ENCODE data around the gene HOXB6.

Gene HOXB6

GRCh38 chr17:48565925-48566710, 38.7 kb downstream of the HOXB6 start:
- DNase-seq (ENCODE audit: low read depth, low spot score): no peak

- DNase-seq (ENCODE audit: low read depth, low spot score): no peak
Measured at GRCh38 chr17:48565022-48565554, 39.7 kb downstream of the HOXB6 start.

- DNase-seq (ENCODE audit: low read depth, low spot score): no peak
Measured at GRCh38 chr17:48564188-48565021, 40.4 kb downstream of the HOXB6 start.

GRCh38 chr17:48563867-48564187, 41.0 kb downstream of the HOXB6 start:
- no peak for DNase-seq (ENCODE audit: low read depth, low spot score)

GRCh38 chr17:48563385-48563838, 41.4 kb downstream of the HOXB6 start:
- no peak for DNase-seq (ENCODE audit: low read depth, low spot score)

- DNase-seq (ENCODE audit: low read depth, low spot score): no peak
Measured at GRCh38 chr17:48562934-48563333, 41.9 kb downstream of the HOXB6 start.

- no peak for DNase-seq (ENCODE audit: low read depth, low spot score)
Measured at GRCh38 chr17:48561884-48562810, 42.6 kb downstream of the HOXB6 start.

- no peak for DNase-seq (ENCODE audit: low read depth, low spot score)
Measured at GRCh38 chr17:48559840-48560817, 44.7 kb downstream of the HOXB6 start.

GRCh38 chr17:48559122-48559839, 45.5 kb downstream of the HOXB6 start:
- no peak for DNase-seq (ENCODE audit: low read depth, low spot score)

GRCh38 chr17:48558831-48559121, 46.0 kb downstream of the HOXB6 start:
- no peak for DNase-seq (ENCODE audit: low read depth, low spot score)

GRCh38 chr17:48558057-48558830, 46.5 kb downstream of the HOXB6 start:
- DNase-seq (ENCODE audit: low read depth, low spot score): no peak

- DNase-seq (ENCODE audit: low read depth, low spot score): no peak
Measured at GRCh38 chr17:48556576-48557401, 48.0 kb downstream of the HOXB6 start.

- no peak for DNase-seq (ENCODE audit: low read depth, low spot score)
Measured at GRCh38 chr17:48556229-48556575, 48.6 kb downstream of the HOXB6 start.

- DNase-seq (ENCODE audit: low read depth, low spot score): no peak
Measured at GRCh38 chr17:48555258-48556228, 49.2 kb downstream of the HOXB6 start.

- no peak for DNase-seq (ENCODE audit: low read depth, low spot score)
Measured at GRCh38 chr17:48554412-48555257, 50.2 kb downstream of the HOXB6 start.

- no peak for DNase-seq (ENCODE audit: low read depth, low spot score)
Measured at GRCh38 chr17:48553826-48554225, 51.0 kb downstream of the HOXB6 start.
